HCT116 (cell line): ENCODE measurements around the gene TIMP1. TPM values are rescaled to one million over a fixed set of nuclear protein-coding genes. Genes with fewer than 3 reads are reported as not detected.

Experiments
- ATAC-seq: fragments of 200-7000 bp; cut with Tn5 transposase; 2 replicates; pipeline ENCODE4 v1.9.1; 2020; ENCODE audit warnings: mild to moderate bottlenecking, moderate library complexity
- BruUV-seq: library from RNA; stranded (reverse); fragments of 400-500 nt; replicated peaks from 2 replicates; lab custom pipeline; 2021; lab: Mats Ljungman, UMichigan
- CTCF ChIA-PET: fragments of 300-600 bp; sonication (Branson Sonifier 250); formaldehyde crosslinking; loops from one replicate; lab custom pipeline; 2021; ENCODE audit warnings: antibody characterized with exemption; lab: Charles Lee
- POLR2A ChIA-PET: fragments of 300-600, 350-600 bp; sonication (Branson Sonifier 250); formaldehyde crosslinking; loops from one replicate; lab custom pipeline; 2021; ENCODE audit warnings: antibody characterized with exemption; lab: Charles Lee
- RAD21 ChIA-PET, 2 experiments: fragments of 300-600 bp; sonication (Branson Sonifier 250); formaldehyde crosslinking; loops; one replicate each; lab custom pipeline; 2023; ENCODE audit warnings: low total read pairs in 2 of 2; ENCODE audit not compliant: uncharacterized antibody in 2 of 2, unreplicated experiment in 2 of 2, low non-redundant PET in 1 of 2; lab: Charles Lee
- DNase-seq: peaks from one replicate; pipeline ENCODE4 v3.0.0-alpha.2; 2010; ENCODE audit warnings: low read depth, low spot score
- H2AFZ ChIP-seq: fragments of 200-600 bp; shearing (Covaris generic), sonication (generic); 2 replicates; pipeline ENCODE4 v1.6.1; 2017; ENCODE audit warnings: low read depth, mixed run types, mixed read lengths, antibody characterized with exemption, low read length; ENCODE audit not compliant: poor library complexity, severe bottlenecking
- H3K27ac ChIP-seq: 2 replicates; pipeline ENCODE4 v1.5.1; 2012; ENCODE audit warnings: low read depth, low read length
- H3K27me3 ChIP-seq: fragments of 200-600 bp; sonication (generic); 2 replicates; pipeline ENCODE4 v1.6.1; 2016; ENCODE audit warnings: mixed run types, low read length, mixed read lengths; ENCODE audit not compliant: insufficient read depth
- H3K36me3 ChIP-seq, 2 experiments: fragments of 200-500 bp in 1 of 2; fragments of 200-600 bp in 1 of 2; sonication (Bioruptor generic) in 1 of 2; sonication (generic) in 1 of 2; 2 replicates each; pipeline versions ENCODE4 v1.5.1 to v1.6.1; 2014 to 2016; ENCODE audit warnings: low read length in 2 of 2, inconsistent platforms in 1 of 2, mixed read lengths in 1 of 2, mixed run types in 1 of 2; ENCODE audit not compliant: insufficient read depth in 2 of 2, control insufficient read depth in 1 of 2
- H3K4me1 ChIP-seq, 2 experiments: fragments of 200-600 bp in 1 of 2; sonication (generic) in 1 of 2; 2 replicates each; pipeline versions ENCODE4 v1.5.1 to v1.6.1; 2012 to 2017; ENCODE audit warnings: low read length in 2 of 2, inconsistent platforms in 1 of 2, mild to moderate bottlenecking in 1 of 2, mixed read lengths in 1 of 2, mixed run types in 1 of 2, moderate library complexity in 1 of 2; ENCODE audit not compliant: insufficient read depth in 2 of 2, control insufficient read depth in 1 of 2
- H3K4me2 ChIP-seq: fragments of 200-600 bp; sonication (generic); 2 replicates; pipeline ENCODE4 v1.6.1; 2017; ENCODE audit warnings: mixed run types, low read length, mixed read lengths
- H3K4me3 ChIP-seq, 2 experiments: fragments of 200-600 bp in 1 of 2; sonication (generic) in 1 of 2; replicated peaks in 1 of 2; 2 replicates each; pipeline ENCODE4 v1.5.1; 2011 to 2016; ENCODE audit warnings: low read length in 2 of 2, control low read depth in 1 of 2, low read depth in 1 of 2, mild to moderate bottlenecking in 1 of 2, mixed read lengths in 1 of 2, mixed run types in 1 of 2
- H3K79me2 ChIP-seq: fragments of 200-600 bp; sonication (generic); 2 replicates; pipeline ENCODE4 v1.6.1; 2017; ENCODE audit warnings: mild to moderate bottlenecking, mixed run types, low read length, moderate library complexity, mixed read lengths; ENCODE audit not compliant: insufficient read depth
- H3K9ac ChIP-seq: fragments of 200-600 bp; sonication (generic); 2 replicates; pipeline ENCODE4 v1.6.1; 2016; ENCODE audit warnings: low read length, mixed read lengths
- H3K9me2 ChIP-seq: fragments of 200-600 bp; sonication (generic), shearing (Covaris generic); 2 replicates; pipeline ENCODE4 v1.6.1; 2017; ENCODE audit warnings: mixed run types, mild to moderate bottlenecking, moderate library complexity; ENCODE audit not compliant: insufficient read depth
- H3K9me3 ChIP-seq, 2 experiments: fragments of 200-500 bp in 1 of 2; fragments of 200-600 bp in 1 of 2; sonication (Bioruptor generic) in 1 of 2; sonication (generic) in 1 of 2; 2 replicates each; pipeline ENCODE4 v1.6.1; 2014 to 2017; ENCODE audit warnings: low read length in 2 of 2, mixed read lengths in 2 of 2, inconsistent platforms in 1 of 2, low read depth in 1 of 2, mild to moderate bottlenecking in 1 of 2, mixed run types in 1 of 2, moderate library complexity in 1 of 2; ENCODE audit not compliant: control insufficient read depth in 1 of 2, insufficient read depth in 1 of 2
- H4K20me1 ChIP-seq: fragments of 200-600 bp; sonication (generic), shearing (Covaris generic); 2 replicates; pipeline ENCODE4 v1.6.1; 2017; ENCODE audit warnings: mixed run types, mild to moderate bottlenecking, moderate library complexity; ENCODE audit not compliant: insufficient read depth
- CBX3 ChIP-seq: IDR thresholded peaks from 2 replicates; pipeline ENCODE4 v1.6.1; 2012; ENCODE audit warnings: low read depth
- CEBPB ChIP-seq: IDR thresholded peaks from 2 replicates; pipeline ENCODE4 v1.6.1; 2012; ENCODE audit warnings: low read depth
- EGR1 ChIP-seq: IDR thresholded peaks from 2 replicates; pipeline ENCODE4 v1.6.1; 2012; ENCODE audit warnings: low read depth
- ELF1 ChIP-seq: IDR thresholded peaks from 2 replicates; pipeline ENCODE4 v1.6.1; 2012; ENCODE audit warnings: low read depth, borderline replicate concordance
- EZH2 ChIP-seq: fragments of 200-600 bp; sonication (generic); IDR thresholded peaks from 2 replicates; pipeline ENCODE4 v1.6.1; 2017; ENCODE audit warnings: antibody characterized with exemption, mixed run types
- FOSL1 ChIP-seq: IDR thresholded peaks from 2 replicates; pipeline ENCODE4 v1.6.1; 2012; ENCODE audit warnings: low read depth
- JUND ChIP-seq: IDR thresholded peaks from 2 replicates; pipeline ENCODE4 v1.6.1; 2012
- POLR2A ChIP-seq: IDR thresholded peaks from 2 replicates; pipeline ENCODE4 v1.7.0; 2011; ENCODE audit warnings: borderline replicate concordance; ENCODE audit not compliant: insufficient read depth, insufficient read length; ENCODE audit errors: extremely low read depth
- POLR2AphosphoS5 ChIP-seq: IDR thresholded peaks from 2 replicates; pipeline ENCODE4 v1.6.1; 2011; ENCODE audit warnings: mild to moderate bottlenecking, low read depth, low read length, moderate library complexity
- RAD21 ChIP-seq: IDR thresholded peaks from 2 replicates; pipeline ENCODE4 v1.6.1; 2012; ENCODE audit warnings: low read depth, mild to moderate bottlenecking
- SIN3A ChIP-seq: IDR thresholded peaks from 2 replicates; pipeline ENCODE4 v1.6.1; 2012; ENCODE audit warnings: low read depth
- SP1 ChIP-seq: IDR thresholded peaks from 2 replicates; pipeline ENCODE4 v1.6.1; 2012; ENCODE audit warnings: low read depth
- TCF7L2 ChIP-seq: IDR thresholded peaks from 2 replicates; pipeline ENCODE4 v1.7.0; 2011; ENCODE audit warnings: borderline replicate concordance, inconsistent platforms; ENCODE audit not compliant: insufficient read depth, insufficient read length; ENCODE audit errors: extremely low read depth
- YY1 ChIP-seq: IDR thresholded peaks from 2 replicates; pipeline ENCODE4 v1.6.1; 2011; ENCODE audit warnings: low read length, low read depth, moderate library complexity, mild to moderate bottlenecking; ENCODE audit not compliant: insufficient replicate concordance; ENCODE audit errors: extremely low read depth
- ZFX ChIP-seq: fragments of 450-650 bp; IDR thresholded peaks from 2 replicates; pipeline ENCODE4 v1.6.1; 2017
- ZNF274 ChIP-seq: fragments of 200-500 bp; sonication (Bioruptor generic); IDR thresholded peaks from 2 replicates; pipeline ENCODE4 v1.6.1; 2014; ENCODE audit warnings: mild to moderate bottlenecking, low read depth, low read length, inconsistent platforms
- intact Hi-C: fragments of 100-400 bp; cut with micrococcal nuclease; formaldehyde crosslinking; loops from 2 replicates; pipeline ENCODE4 v1.10.0; 2022
- total RNA-seq: library from RNA; stranded (reverse); gene quantifications from one replicate; pipeline ENCODE4 v1.2.1, GENCODE V29; 2021; ENCODE audit not compliant: unreplicated experiment
- TF ChIP-seq, protein P1 (sequence below): IDR thresholded peaks from 2 replicates; pipeline ENCODE4 v1.6.1; 2012
- TF ChIP-seq, protein P2 (sequence below), 3 experiments: fragments of 200-600 bp in 1 of 3; sonication (generic) in 1 of 3; IDR thresholded peaks in 2 of 3; conservative IDR thresholded peaks in 1 of 3; 2 replicates each; pipeline ENCODE4 v1.5.1; 2012 to 2017; ENCODE audit warnings: low read depth in 2 of 3, low read length in 2 of 3, antibody characterized with exemption in 1 of 3, borderline replicate concordance in 1 of 3, control low read depth in 1 of 3, mild to moderate bottlenecking in 1 of 3, mixed read lengths in 1 of 3, mixed run types in 1 of 3, moderate library complexity in 1 of 3; ENCODE audit not compliant: insufficient read depth in 1 of 3
- TF ChIP-seq, protein P3 (sequence below): IDR thresholded peaks from 2 replicates; pipeline ENCODE4 v1.6.1; 2012

TIMP1 gene
- total RNA-seq, 1 experiment from 2014 or later = 225 TPM

DNA sequence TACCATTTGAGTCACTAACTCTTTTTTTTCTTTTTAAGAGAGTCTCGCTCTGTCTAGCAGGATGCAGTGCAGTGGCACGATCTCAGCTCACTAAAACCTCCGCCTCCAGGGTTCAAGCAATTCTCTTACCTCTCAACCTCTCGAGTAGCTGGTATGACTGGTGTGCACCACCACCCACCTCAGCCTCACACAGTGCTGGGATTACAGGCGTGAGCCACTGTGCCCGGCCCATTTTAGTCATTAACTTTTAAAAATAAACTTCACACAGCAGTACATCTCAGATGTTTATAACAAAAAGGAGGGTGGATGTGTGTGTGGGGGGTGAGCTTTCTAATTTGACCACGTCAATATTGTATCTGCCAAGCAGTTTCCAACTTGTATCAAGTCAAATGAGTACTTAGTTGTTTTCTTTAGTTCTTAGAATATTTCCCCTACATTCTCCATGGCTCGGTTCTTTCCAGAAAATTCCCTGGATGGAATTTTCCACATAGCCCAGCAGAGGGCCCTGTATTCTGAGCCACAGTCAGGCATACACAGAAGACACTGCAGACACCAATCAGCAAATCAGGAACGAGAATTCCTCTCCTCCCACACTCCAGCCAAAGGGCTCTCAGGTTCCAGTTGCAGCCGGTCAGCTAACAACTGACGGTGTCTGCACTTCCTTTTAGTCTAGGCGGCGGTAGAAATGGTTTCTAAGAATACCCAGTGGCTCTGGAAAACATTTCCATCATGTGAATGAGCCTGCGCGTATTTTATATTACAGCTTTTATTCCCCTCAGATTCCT is 41.3 kb upstream of the TIMP1 start:
- H3K79me2 ChIP-seq = no peaks in the 10 kb centered on the region
- H3K9me2 ChIP-seq = no peaks in the 10 kb centered on the region
- peak overlapping the region in 1 of 2 experiments; percentile 16; a peak in 1 of 4 replicates for H3K4me3 ChIP-seq
- POLR2A ChIA-PET = no interaction called here
- intact Hi-C loops = no loop called here
- H3K4me2 ChIP-seq = peak overlapping the region; percentile 53
- DNase-seq = peak; percentile 78
- H2AFZ ChIP-seq = peak overlapping the region; percentile 61
- CTCF ChIA-PET = interaction anchor here (0.7 to 1.3 kb wide), 5 partner anchors 13 to 350 kb away, joined by 3 to 5 read pairs (median 4); no protein-coding TSS in a partner anchor
- peak; percentile 100 for ATAC-seq
- H3K4me1 ChIP-seq = peaks cover 5 to 14% of the 10 kb centered on the region in 2 experiments; a peak in 3 of 4 replicates
- RAD21 ChIA-PET = interaction anchor here in 1 of 2 experiments (0.5 kb wide), 1 partner anchor 381 kb away, joined by 3 read pairs; no protein-coding TSS in a partner anchor
- H3K9ac ChIP-seq = peak overlapping the region; percentile 46; the same call in 1 of the 2 replicates
- no peak for TF ChIP-seq YY1
- TF ChIP-seq SP1 = 0 out of 2 replicates have a peak, but pooled peaks have one; percentile 29
- TF ChIP-seq JUND = no peak
- TF ChIP-seq ELF1 = 0 out of 2 replicates have a peak, but pooled peaks have one; percentile 16
- TF ChIP-seq EZH2 = no peak
- TF ChIP-seq, protein P1, sequence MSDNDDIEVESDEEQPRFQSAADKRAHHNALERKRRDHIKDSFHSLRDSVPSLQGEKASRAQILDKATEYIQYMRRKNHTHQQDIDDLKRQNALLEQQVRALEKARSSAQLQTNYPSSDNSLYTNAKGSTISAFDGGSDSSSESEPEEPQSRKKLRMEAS = no peak
- no peak for TF ChIP-seq CEBPB
- TF ChIP-seq POLR2A = no peak
- no peak for TF ChIP-seq SIN3A
- TF ChIP-seq, protein P2, sequence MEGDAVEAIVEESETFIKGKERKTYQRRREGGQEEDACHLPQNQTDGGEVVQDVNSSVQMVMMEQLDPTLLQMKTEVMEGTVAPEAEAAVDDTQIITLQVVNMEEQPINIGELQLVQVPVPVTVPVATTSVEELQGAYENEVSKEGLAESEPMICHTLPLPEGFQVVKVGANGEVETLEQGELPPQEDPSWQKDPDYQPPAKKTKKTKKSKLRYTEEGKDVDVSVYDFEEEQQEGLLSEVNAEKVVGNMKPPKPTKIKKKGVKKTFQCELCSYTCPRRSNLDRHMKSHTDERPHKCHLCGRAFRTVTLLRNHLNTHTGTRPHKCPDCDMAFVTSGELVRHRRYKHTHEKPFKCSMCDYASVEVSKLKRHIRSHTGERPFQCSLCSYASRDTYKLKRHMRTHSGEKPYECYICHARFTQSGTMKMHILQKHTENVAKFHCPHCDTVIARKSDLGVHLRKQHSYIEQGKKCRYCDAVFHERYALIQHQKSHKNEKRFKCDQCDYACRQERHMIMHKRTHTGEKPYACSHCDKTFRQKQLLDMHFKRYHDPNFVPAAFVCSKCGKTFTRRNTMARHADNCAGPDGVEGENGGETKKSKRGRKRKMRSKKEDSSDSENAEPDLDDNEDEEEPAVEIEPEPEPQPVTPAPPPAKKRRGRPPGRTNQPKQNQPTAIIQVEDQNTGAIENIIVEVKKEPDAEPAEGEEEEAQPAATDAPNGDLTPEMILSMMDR (IDR thresholded peaks at IDR 0.05 in 2 of 3, conservative IDR thresholded peaks at IDR 0.05 in 1 of 3; ENCODE audit: borderline replicate concordance in 1 of 3, insufficient read depth in 1 of 3, low read depth in 2 of 3, low read length in 2 of 3) = peak; percentile 37 to 51 (median 50); a peak in 4 of 6 replicates
- TF ChIP-seq TCF7L2 = no peak
- TF ChIP-seq RAD21 = peak; percentile 68
- no peak for TF ChIP-seq ZNF274
- TF ChIP-seq ZFX = no peak
- TF ChIP-seq EGR1 = peak; percentile 52; the same call in 1 of the 2 replicates
- TF ChIP-seq FOSL1 = no peak
- TF ChIP-seq, protein P3, sequence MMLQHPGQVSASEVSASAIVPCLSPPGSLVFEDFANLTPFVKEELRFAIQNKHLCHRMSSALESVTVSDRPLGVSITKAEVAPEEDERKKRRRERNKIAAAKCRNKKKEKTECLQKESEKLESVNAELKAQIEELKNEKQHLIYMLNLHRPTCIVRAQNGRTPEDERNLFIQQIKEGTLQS = no peak
- peak; percentile 69 for TF ChIP-seq POLR2AphosphoS5
- no peak for TF ChIP-seq CBX3
- H3K27me3 ChIP-seq = no peaks in the 10 kb centered on the region
- H3K36me3 ChIP-seq = no peaks in the 10 kb centered on the region
- H3K27ac ChIP-seq = peak overlapping the region; percentile 59; the same call in 1 of the 2 replicates
- H3K9me3 ChIP-seq = no peaks in the 10 kb centered on the region
- BruUV-seq = no TSS peak
- H4K20me1 ChIP-seq = no peaks in the 10 kb centered on the region
